Ectodermal cell (in vitro differentiated cells): Measurements from ENCODE around the gene TRPC4AP. TPM values are rescaled to one million over a fixed set of nuclear protein-coding genes. Genes with fewer than 3 reads are reported as not detected.

Experiments used
- H3K27ac ChIP-seq: 2 replicates; pipeline ENCODE4 v1.7.0; 2013; ENCODE audit warnings: mild to moderate bottlenecking, low read depth, low read length; ENCODE audit not compliant: insufficient read depth, poor library complexity, severe bottlenecking
- H3K27me3 ChIP-seq: 2 replicates; pipeline ENCODE4 v1.7.0; 2013; ENCODE audit warnings: mild to moderate bottlenecking, low read length; ENCODE audit not compliant: insufficient read depth, control insufficient read depth, poor library complexity, severe bottlenecking
- H3K36me3 ChIP-seq: one replicate; pipeline ENCODE4 v1.7.0; 2013; ENCODE audit warnings: low read length; ENCODE audit not compliant: control insufficient read depth, insufficient read depth
- H3K4me1 ChIP-seq: one replicate; pipeline ENCODE4 v1.7.0; 2013; ENCODE audit warnings: low read length; ENCODE audit not compliant: control insufficient read depth, insufficient read depth
- H3K4me3 ChIP-seq: 2 replicates; pipeline ENCODE4 v1.7.0; 2013; ENCODE audit warnings: low read depth, low read length, control low read depth; ENCODE audit not compliant: insufficient read depth
- H3K9me3 ChIP-seq: 2 replicates; pipeline ENCODE4 v1.7.0; 2013; ENCODE audit warnings: mild to moderate bottlenecking, low read length, moderate library complexity; ENCODE audit not compliant: control insufficient read depth
- WGBS, 2 experiments: methylation state at CpG; one replicate each; pipeline ENCODE4 v1.1.7; 2013; ENCODE audit warnings: missing lambda C conversion rate in 2 of 2; 5-methylcytosine and 5-hydroxymethylcytosine counted together
- polyA plus RNA-seq, 4 experiments: library from polyadenylated mRNA; stranded (reverse); fragments of 50-300 nt; gene quantifications; one replicate each; pipeline ENCODE4 v1.2.3, GENCODE V29; 2013

The TRPC4AP gene
- polyA plus RNA-seq (2013, experiment 1 of 4): 88.5 TPM
- 98.5 TPM for polyA plus RNA-seq (2013, experiment 2 of 4)
- 72.2 TPM for polyA plus RNA-seq (2013, experiment 3 of 4)
- 81.5 TPM for polyA plus RNA-seq (2013, experiment 4 of 4)

- no peaks in the 10 kb centered on the region for H3K9me3 ChIP-seq
- peak within 1 kb of the TSS; percentile 85 for H3K27ac ChIP-seq
- peaks cover 9% of the 10 kb centered on the region for H3K4me1 ChIP-seq
- WGBS, 2 experiments: 12 to 13% methylated on average over 69 of the region's 69 CpGs
- no peaks in the 10 kb centered on the region for H3K27me3 ChIP-seq
- H3K4me3 ChIP-seq: peak within 1 kb of the TSS; percentile 93
- no peaks in the 10 kb centered on the region for H3K36me3 ChIP-seq
Measured at GRCh38 chr20:35092524-35093266, at the start of gene TRPC4AP. Gene TRPC4AP, minus strand, starts transcription at chr20:35092807. Its CDS starts 26 bp downstream, at chr20:35092781.

- 92% methylated on average over 11 of the region's 11 CpGs for WGBS, 2 experiments
- no peaks in the 10 kb centered on the region for H3K4me1 ChIP-seq
- H3K27ac ChIP-seq: no peak overlapping the region
- H3K4me3 ChIP-seq: no peak overlapping the region
- H3K36me3 ChIP-seq: no peaks in the 10 kb centered on the region
- H3K9me3 ChIP-seq: no peaks in the 10 kb centered on the region
- no peaks in the 10 kb centered on the region for H3K27me3 ChIP-seq
Measured at GRCh38 chr20:35135867-35136586, 43.4 kb upstream of the TRPC4AP start.

GRCh38 chr20:35134880-35135279 is 42.3 kb upstream of the TRPC4AP start:
- no peak overlapping the region for H3K4me3 ChIP-seq
- 91 to 94% methylated on average over 6 of the region's 6 CpGs for WGBS, 2 experiments
- H3K27me3 ChIP-seq: no peaks in the 10 kb centered on the region
- H3K9me3 ChIP-seq: no peaks in the 10 kb centered on the region
- H3K4me1 ChIP-seq: no peaks in the 10 kb centered on the region
- H3K36me3 ChIP-seq: no peaks in the 10 kb centered on the region
- H3K27ac ChIP-seq: no peak overlapping the region

GRCh38 chr20:35134472-35134871 is 41.9 kb upstream of the TRPC4AP start:
- Histone ChIP-seq H3K9me3 (no peaks in the 10 kb centered on the region), H3K4me1 (no peaks in the 10 kb centered on the region), H3K27me3 (no peaks in the 10 kb centered on the region), H3K4me3 (no peak overlapping the region), H3K36me3 (no peaks in the 10 kb centered on the region), H3K27ac (no peak overlapping the region)
- 90 to 95% methylated on average over 9 of the region's 9 CpGs for WGBS, 2 experiments

- WGBS, 2 experiments: 93 to 96% methylated on average over 5 of the region's 5 CpGs
- no peaks in the 10 kb centered on the region for H3K27me3 ChIP-seq
- no peaks in the 10 kb centered on the region for H3K36me3 ChIP-seq
- H3K4me1 ChIP-seq: no peaks in the 10 kb centered on the region
- H3K9me3 ChIP-seq: no peaks in the 10 kb centered on the region
- H3K27ac ChIP-seq: no peak overlapping the region
- no peak overlapping the region for H3K4me3 ChIP-seq
Measured at GRCh38 chr20:35133735-35134134, 41.1 kb upstream of the TRPC4AP start.

- WGBS, 2 experiments: 94 to 98% methylated on average over 5 of the region's 5 CpGs
Measured at GRCh38 chr20:35133031-35133430, 40.4 kb upstream of the TRPC4AP start.

GRCh38 chr20:35131934-35132333 is 39.3 kb upstream of the TRPC4AP start:
- no peaks in the 10 kb centered on the region for H3K9me3 ChIP-seq
- no peak overlapping the region for H3K4me3 ChIP-seq
- H3K27me3 ChIP-seq: no peaks in the 10 kb centered on the region
- no peaks in the 10 kb centered on the region for H3K4me1 ChIP-seq
- 94 to 99% methylated on average over 4 of the region's 4 CpGs for WGBS, 2 experiments
- no peak overlapping the region for H3K27ac ChIP-seq
- no peaks in the 10 kb centered on the region for H3K36me3 ChIP-seq

More at GRCh38 chr20:35133031-35133430, 40.4 kb upstream of the TRPC4AP start:
- Histone ChIP-seq H3K27me3 (no peaks in the 10 kb centered on the region), H3K27ac (no peak overlapping the region), H3K4me3 (no peak overlapping the region), H3K4me1 (no peaks in the 10 kb centered on the region), H3K36me3 (no peaks in the 10 kb centered on the region), H3K9me3 (no peaks in the 10 kb centered on the region)

GRCh38 chr20:35129647-35130069 is 37.1 kb upstream of the TRPC4AP start:
- H3K4me1 ChIP-seq: no peaks in the 10 kb centered on the region
- no peaks in the 10 kb centered on the region for H3K9me3 ChIP-seq
- no peaks in the 10 kb centered on the region for H3K27me3 ChIP-seq
- no peaks in the 10 kb centered on the region for H3K36me3 ChIP-seq
- WGBS, 2 experiments: 90 to 100% methylated on average over 2 of the region's 2 CpGs
- H3K27ac ChIP-seq: no peak overlapping the region
- no peak overlapping the region for H3K4me3 ChIP-seq

- Histone ChIP-seq H3K4me1 (no peaks in the 10 kb centered on the region), H3K9me3 (no peaks in the 10 kb centered on the region), H3K27ac (no peak overlapping the region), H3K27me3 (no peaks in the 10 kb centered on the region), H3K36me3 (no peaks in the 10 kb centered on the region), H3K4me3 (no peak overlapping the region)
- 96 to 97% methylated on average over 5 of the region's 5 CpGs for WGBS, 2 experiments
Measured at GRCh38 chr20:35125753-35126152, 33.1 kb upstream of the TRPC4AP start.

- 92 to 95% methylated on average over 5 of the region's 5 CpGs for WGBS, 2 experiments
- Histone ChIP-seq H3K27ac (no peak overlapping the region), H3K4me1 (no peaks in the 10 kb centered on the region), H3K36me3 (no peaks in the 10 kb centered on the region), H3K9me3 (no peaks in the 10 kb centered on the region), H3K27me3 (no peaks in the 10 kb centered on the region), H3K4me3 (no peak overlapping the region)
Measured at GRCh38 chr20:35122756-35123405, 30.3 kb upstream of the TRPC4AP start.
